ENCODE results near the gene ANKRD33.

ANKRD33 gene

GRCh38 chr12:51860986-51861385, 26.9 kb upstream of the ANKRD33 start:
- DNase-seq (ENCODE audit: low read depth, low spot score) = no peak

GRCh38 chr12:51862947-51863346, 25.0 kb upstream of the ANKRD33 start:
- no peak for DNase-seq (ENCODE audit: low read depth, low spot score)

- DNase-seq (ENCODE audit: low read depth, low spot score) = no peak
These were observed 24.5 kb upstream of the ANKRD33 start for GRCh38 chr12:51863363-51863932.

- DNase-seq (ENCODE audit: low read depth, low spot score) = no peak
These were observed 23.7 kb upstream of the ANKRD33 start for GRCh38 chr12:51863933-51864832.

GRCh38 chr12:51864833-51865670, 22.9 kb upstream of the ANKRD33 start:
- no peak for DNase-seq (ENCODE audit: low read depth, low spot score)

- DNase-seq (ENCODE audit: low read depth, low spot score) = no peak
These were observed 22.1 kb upstream of the ANKRD33 start for GRCh38 chr12:51865757-51866270.

- no peak for DNase-seq (ENCODE audit: low read depth, low spot score)
These were observed 21.6 kb upstream of the ANKRD33 start for GRCh38 chr12:51866324-51866723.

GRCh38 chr12:51866762-51867161, 21.1 kb upstream of the ANKRD33 start:
- DNase-seq (ENCODE audit: low read depth, low spot score) = no peak

GRCh38 chr12:51867371-51867770, 20.5 kb upstream of the ANKRD33 start:
- DNase-seq (ENCODE audit: low read depth, low spot score) = no peak

- no peak for DNase-seq (ENCODE audit: low read depth, low spot score)
These were observed 20.0 kb upstream of the ANKRD33 start for GRCh38 chr12:51867796-51868428.

GRCh38 chr12:51868821-51869495, 18.9 kb upstream of the ANKRD33 start:
- no peak for DNase-seq (ENCODE audit: low read depth, low spot score)

- no peak for DNase-seq (ENCODE audit: low read depth, low spot score)
These were observed 18.4 kb upstream of the ANKRD33 start for GRCh38 chr12:51869496-51869865.

GRCh38 chr12:51869931-51870330, 18.0 kb upstream of the ANKRD33 start:
- DNase-seq (ENCODE audit: low read depth, low spot score) = no peak

- no peak for DNase-seq (ENCODE audit: low read depth, low spot score)
These were observed 17.4 kb upstream of the ANKRD33 start for GRCh38 chr12:51870504-51870903.

GRCh38 chr12:51871126-51871525, 16.8 kb upstream of the ANKRD33 start:
- no peak for DNase-seq (ENCODE audit: low read depth, low spot score)

- DNase-seq (ENCODE audit: low read depth, low spot score) = no peak
These were observed 15.8 kb upstream of the ANKRD33 start for GRCh38 chr12:51871918-51872688.

- DNase-seq (ENCODE audit: low read depth, low spot score) = no peak
These were observed 15.3 kb upstream of the ANKRD33 start for GRCh38 chr12:51872689-51872981.

- no peak for DNase-seq (ENCODE audit: low read depth, low spot score)
These were observed 14.5 kb upstream of the ANKRD33 start for GRCh38 chr12:51873251-51873994.

GRCh38 chr12:51874000-51874399, 13.9 kb upstream of the ANKRD33 start:
- no peak for DNase-seq (ENCODE audit: low read depth, low spot score)

GRCh38 chr12:51874486-51874885, 13.4 kb upstream of the ANKRD33 start:
- DNase-seq (ENCODE audit: low read depth, low spot score) = no peak

Data from brain pericyte (primary cell).